OCI-LY1 (cell line): ENCODE measurements around the gene BSG.

Experiments
- H2AFZ ChIP-seq: fragments of 200-600 bp; sonication (generic), shearing (Covaris generic); 2 replicates; pipeline ENCODE4 v1.6.0; 2014; ENCODE audit warnings: antibody characterized with exemption, mild to moderate bottlenecking, low read length
- H3F3A ChIP-seq: fragments of 200-600 bp; sonication (generic), shearing (Covaris generic); 2 replicates; pipeline ENCODE4 v1.6.0; 2014; ENCODE audit warnings: mild to moderate bottlenecking, antibody characterized with exemption, low read length, moderate library complexity; ENCODE audit not compliant: insufficient read depth
- H3K27ac ChIP-seq: fragments of 200-600 bp; sonication (generic); 2 replicates; pipeline ENCODE4 v1.5.1; 2014; ENCODE audit warnings: low read length, mixed run types, mild to moderate bottlenecking, low read depth; ENCODE audit not compliant: poor library complexity, severe bottlenecking
- H3K27me3 ChIP-seq: fragments of 200-600 bp; sonication (generic); 2 replicates; pipeline ENCODE4 v1.6.0; 2014; ENCODE audit warnings: antibody characterized with exemption, mild to moderate bottlenecking, low read length, moderate library complexity; ENCODE audit not compliant: insufficient read depth
- H3K36me3 ChIP-seq: fragments of 200-600 bp; sonication (generic); 2 replicates; pipeline ENCODE4 v1.6.1; 2014; ENCODE audit warnings: mild to moderate bottlenecking, antibody characterized with exemption, low read length, moderate library complexity, mixed read lengths; ENCODE audit not compliant: insufficient read depth
- H3K4me1 ChIP-seq: fragments of 200-600 bp; sonication (generic); 2 replicates; pipeline ENCODE4 v1.5.1; 2014; ENCODE audit warnings: mild to moderate bottlenecking, low read length, moderate library complexity; ENCODE audit not compliant: insufficient read depth, severe bottlenecking
- H3K4me2 ChIP-seq: fragments of 200-600 bp; sonication (generic), shearing (Covaris generic); 2 replicates; pipeline ENCODE4 v1.6.1; 2014; ENCODE audit warnings: low read length
- H3K4me3 ChIP-seq: fragments of 200-600 bp; sonication (generic); 2 replicates; pipeline ENCODE4 v1.5.1; 2014; ENCODE audit warnings: low read length, low read depth, mild to moderate bottlenecking, mixed read lengths; ENCODE audit not compliant: poor library complexity, severe bottlenecking
- H3K79me2 ChIP-seq: fragments of 200-600 bp; shearing (Covaris generic); 2 replicates; pipeline ENCODE4 v1.6.1; 2016; ENCODE audit warnings: mixed run types, low read length, mixed read lengths; ENCODE audit not compliant: insufficient read depth
- H3K9ac ChIP-seq: fragments of 200-600 bp; sonication (generic), shearing (Covaris generic); 2 replicates; pipeline ENCODE4 v1.6.1; 2014; ENCODE audit warnings: mild to moderate bottlenecking, low read length, mixed read lengths
- H3K9me2 ChIP-seq: fragments of 200-600 bp; sonication (generic), shearing (Covaris generic); 2 replicates; pipeline ENCODE4 v1.6.1; 2014; ENCODE audit warnings: low read depth, mild to moderate bottlenecking, low read length, mixed read lengths
- H3K9me3 ChIP-seq: fragments of 200-600 bp; shearing (Covaris generic); 2 replicates; pipeline ENCODE4 v1.6.1; 2014; ENCODE audit warnings: low read length, mixed read lengths
- H4K20me1 ChIP-seq: fragments of 200-600 bp; sonication (generic), shearing (Covaris generic); 2 replicates; pipeline ENCODE4 v1.6.0; 2016; ENCODE audit warnings: mild to moderate bottlenecking, low read length; ENCODE audit not compliant: insufficient read depth
- EZH2 ChIP-seq: fragments of 200-600 bp; sonication (generic), shearing (Covaris generic); IDR thresholded peaks from 2 replicates; pipeline ENCODE4 v1.8.0; 2017; ENCODE audit warnings: borderline replicate concordance, mixed run types, mild to moderate bottlenecking, antibody characterized with exemption, low read length, moderate library complexity, mixed read lengths
- TF ChIP-seq, protein P1 (sequence below): fragments of 200-600 bp; sonication (generic), shearing (Covaris generic); IDR thresholded peaks from 2 replicates; pipeline ENCODE4 v1.5.1; 2017; ENCODE audit warnings: mild to moderate bottlenecking, antibody characterized with exemption, low read length, moderate library complexity, mixed read lengths

The BSG gene

DNA sequence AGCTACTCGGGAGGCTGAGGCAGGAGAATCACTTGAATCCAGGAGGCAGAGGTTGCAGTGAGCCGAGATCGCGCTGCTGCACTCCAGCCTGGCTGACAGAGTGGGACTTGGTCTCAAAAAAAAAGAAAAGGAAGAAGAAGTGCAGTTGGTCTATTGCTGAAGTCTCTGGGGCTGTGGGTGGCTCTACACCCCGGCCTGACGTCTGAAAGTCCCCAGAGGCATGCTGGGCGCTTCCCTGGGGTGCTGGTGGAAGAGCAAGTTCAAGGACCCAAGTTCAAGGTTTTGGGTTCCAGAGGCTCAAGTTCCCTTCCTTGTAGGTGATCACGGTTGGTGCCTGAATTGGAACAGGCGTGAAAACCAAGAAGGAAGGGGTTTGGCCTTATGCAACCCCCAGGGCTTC, 21.1 kb downstream of the BSG start:
- no peaks in the 10 kb centered on the region for H3K9me3 ChIP-seq
- no peaks in the 10 kb centered on the region for H3F3A ChIP-seq
- no peaks in the 10 kb centered on the region for H4K20me1 ChIP-seq
- no peak overlapping the region for H3K4me3 ChIP-seq
- no peak for TF ChIP-seq EZH2
- TF ChIP-seq, protein P1, sequence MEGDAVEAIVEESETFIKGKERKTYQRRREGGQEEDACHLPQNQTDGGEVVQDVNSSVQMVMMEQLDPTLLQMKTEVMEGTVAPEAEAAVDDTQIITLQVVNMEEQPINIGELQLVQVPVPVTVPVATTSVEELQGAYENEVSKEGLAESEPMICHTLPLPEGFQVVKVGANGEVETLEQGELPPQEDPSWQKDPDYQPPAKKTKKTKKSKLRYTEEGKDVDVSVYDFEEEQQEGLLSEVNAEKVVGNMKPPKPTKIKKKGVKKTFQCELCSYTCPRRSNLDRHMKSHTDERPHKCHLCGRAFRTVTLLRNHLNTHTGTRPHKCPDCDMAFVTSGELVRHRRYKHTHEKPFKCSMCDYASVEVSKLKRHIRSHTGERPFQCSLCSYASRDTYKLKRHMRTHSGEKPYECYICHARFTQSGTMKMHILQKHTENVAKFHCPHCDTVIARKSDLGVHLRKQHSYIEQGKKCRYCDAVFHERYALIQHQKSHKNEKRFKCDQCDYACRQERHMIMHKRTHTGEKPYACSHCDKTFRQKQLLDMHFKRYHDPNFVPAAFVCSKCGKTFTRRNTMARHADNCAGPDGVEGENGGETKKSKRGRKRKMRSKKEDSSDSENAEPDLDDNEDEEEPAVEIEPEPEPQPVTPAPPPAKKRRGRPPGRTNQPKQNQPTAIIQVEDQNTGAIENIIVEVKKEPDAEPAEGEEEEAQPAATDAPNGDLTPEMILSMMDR: no peak
- no peaks in the 10 kb centered on the region for H3K79me2 ChIP-seq
- no peaks in the 10 kb centered on the region for H3K36me3 ChIP-seq
- H3K4me1 ChIP-seq: no peaks in the 10 kb centered on the region
- no peak overlapping the region for H3K4me2 ChIP-seq
- H2AFZ ChIP-seq: no peak overlapping the region
- no peaks in the 10 kb centered on the region for H3K9me2 ChIP-seq
- no peak overlapping the region for H3K27ac ChIP-seq
- no peak overlapping the region for H3K9ac ChIP-seq
- peaks cover 26% of the 10 kb centered on the region for H3K27me3 ChIP-seq

DNA sequence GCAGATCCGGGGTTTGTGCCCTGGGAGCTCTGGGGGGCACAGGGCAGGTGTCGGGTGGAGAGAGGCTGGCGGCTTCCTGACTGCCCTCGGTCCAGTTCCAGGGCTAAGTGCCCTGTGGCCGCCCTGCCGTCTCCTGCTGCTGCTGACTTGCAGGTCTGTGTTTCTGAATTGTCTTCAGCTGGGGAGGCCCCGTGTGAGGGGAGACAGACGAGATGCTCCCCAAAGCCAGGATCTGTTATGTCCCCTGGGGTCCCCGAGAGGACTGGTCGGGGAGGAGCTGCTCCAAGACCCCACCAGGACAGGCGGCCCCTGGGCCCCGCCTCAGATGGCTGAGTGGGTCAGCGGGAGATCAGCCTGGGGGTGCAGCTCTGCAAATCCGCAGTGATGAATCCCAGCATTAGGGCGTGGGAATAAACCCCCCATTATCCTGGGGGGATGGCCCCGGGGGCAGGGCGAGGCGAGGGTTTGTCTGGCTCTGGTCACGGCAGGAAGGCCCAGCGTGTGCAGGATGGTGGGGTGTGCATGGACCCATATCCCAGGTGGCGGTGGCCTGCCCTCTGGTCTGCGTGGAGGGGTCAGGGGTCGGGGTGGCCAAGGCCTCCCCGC, 22.0 kb downstream of the BSG start:
- TF ChIP-seq EZH2: no peak
- TF ChIP-seq, protein P1: no peak
- Histone ChIP-seq H2AFZ (no peak overlapping the region), H4K20me1 (no peaks in the 10 kb centered on the region), H3F3A (no peaks in the 10 kb centered on the region), H3K79me2 (no peaks in the 10 kb centered on the region), H3K9me2 (no peaks in the 10 kb centered on the region), H3K27me3 (peaks cover 26% of the 10 kb centered on the region), H3K4me3 (no peak overlapping the region), H3K36me3 (no peaks in the 10 kb centered on the region), H3K9me3 (no peaks in the 10 kb centered on the region), H3K9ac (no peak overlapping the region), H3K27ac (no peak overlapping the region), H3K4me1 (no peaks in the 10 kb centered on the region), H3K4me2 (no peak overlapping the region)

DNA sequence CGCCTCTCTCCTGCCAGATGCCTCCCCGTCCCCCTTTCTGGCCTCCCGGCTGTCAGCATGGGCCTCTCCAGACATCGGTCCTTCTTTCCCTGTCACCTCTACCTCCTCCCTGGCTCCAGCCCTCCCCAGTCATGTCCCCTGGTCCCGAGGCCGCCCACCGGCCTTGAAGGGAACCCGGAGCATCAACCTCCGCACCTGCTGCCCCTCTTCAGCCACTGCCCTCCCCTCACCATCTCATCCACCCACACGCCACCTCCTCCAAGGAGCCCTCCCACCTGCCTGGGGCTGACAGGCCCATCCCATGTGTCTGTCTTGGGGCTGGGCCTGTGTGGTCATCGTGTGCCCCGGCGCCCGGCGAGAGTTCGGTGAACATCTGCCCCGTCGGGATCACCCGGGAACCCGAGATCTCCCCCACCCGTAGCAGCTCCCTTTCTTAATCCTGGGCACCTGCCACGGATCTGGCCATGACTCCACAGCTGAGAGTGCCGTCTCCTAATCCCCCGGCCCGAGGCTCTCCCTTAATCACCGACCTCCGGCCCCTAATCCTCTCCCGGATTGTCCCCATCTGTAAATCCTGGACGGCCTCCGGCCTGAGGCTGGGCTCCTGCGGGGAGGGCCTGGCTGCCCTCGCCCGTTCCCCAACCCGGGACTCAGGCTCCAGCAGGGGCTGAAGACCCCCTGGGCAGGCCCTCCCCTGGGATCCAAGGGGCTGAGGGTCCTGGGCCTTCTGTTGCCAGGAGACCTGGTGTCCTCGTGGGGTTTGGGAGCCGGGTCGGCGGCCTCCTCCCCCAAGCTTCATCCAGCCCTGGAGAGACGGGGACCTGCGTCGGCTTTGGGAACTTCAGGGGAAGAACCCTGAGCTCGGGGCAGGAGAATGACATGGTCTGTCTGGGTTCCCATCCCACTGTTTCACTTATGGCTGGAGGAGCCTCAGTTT, 23.2 kb downstream of the BSG start:
- no peak for TF ChIP-seq EZH2
- TF ChIP-seq, protein P1: no peak
- no peak overlapping the region for H3K4me2 ChIP-seq
- no peaks in the 10 kb centered on the region for H3F3A ChIP-seq
- H3K4me1 ChIP-seq: no peaks in the 10 kb centered on the region
- H3K4me3 ChIP-seq: no peak overlapping the region
- no peak overlapping the region for H3K9ac ChIP-seq
- no peaks in the 10 kb centered on the region for H3K79me2 ChIP-seq
- H2AFZ ChIP-seq: no peak overlapping the region
- peaks cover 26% of the 10 kb centered on the region for H3K27me3 ChIP-seq
- H3K9me2 ChIP-seq: no peaks in the 10 kb centered on the region
- H4K20me1 ChIP-seq: no peaks in the 10 kb centered on the region
- no peaks in the 10 kb centered on the region for H3K9me3 ChIP-seq
- H3K27ac ChIP-seq: no peak overlapping the region
- no peaks in the 10 kb centered on the region for H3K36me3 ChIP-seq
